H1 (cell line): ENCODE results near the gene MROH7. TPM values are rescaled to one million over a fixed set of nuclear protein-coding genes. Genes with fewer than 3 reads are reported as not detected.

Experiments
- CTCF ChIA-PET: fragments of 300-600 bp; sonication (Branson Sonifier 250); formaldehyde crosslinking; loops from one replicate; lab custom pipeline; 2021; ENCODE audit not compliant: partially characterized antibody; lab: Charles Lee
- POLR2A ChIA-PET: fragments of 300-600 bp; sonication (Branson Sonifier 250); formaldehyde crosslinking; loops from one replicate; lab custom pipeline; 2021; ENCODE audit warnings: inconsistent platforms; ENCODE audit not compliant: partially characterized antibody; lab: Charles Lee
- DNase-seq, 2 experiments: peaks; one replicate each; pipeline versions ENCODE4 v3.0.0 to v3.0.0-alpha.2; 2010 to 2022; ENCODE audit warnings: low spot score in 2 of 2, low read depth in 1 of 2, mixed read lengths in 1 of 2
- FAIRE-seq: peaks from 2 replicates; lab custom pipeline; 2011; peaks lifted over from hg19 to GRCh38; lab: Jason Lieb, UNC
- H2AFZ ChIP-seq: 2 replicates; pipeline ENCODE4 v1.8.1; 2012; ENCODE audit warnings: low read length, inconsistent platforms
- H2AK5ac ChIP-seq: 2 replicates; pipeline ENCODE4 v1.6.1; 2013; ENCODE audit warnings: low read depth, low read length
- H2BK120ac ChIP-seq: replicated peaks from 2 replicates; pipeline ENCODE3; 2013; ENCODE audit warnings: low read depth, low read length, inconsistent platforms
- H2BK12ac ChIP-seq: 2 replicates; pipeline ENCODE4 v1.6.1; 2013; ENCODE audit warnings: low read depth, low read length
- H2BK15ac ChIP-seq: 2 replicates; pipeline ENCODE4 v1.6.1; 2013; ENCODE audit warnings: low read length
- H2BK20ac ChIP-seq: 2 replicates; pipeline ENCODE4 v1.6.1; 2013; ENCODE audit warnings: low read length
- H2BK5ac ChIP-seq: 2 replicates; pipeline ENCODE4 v1.6.1; 2013; ENCODE audit warnings: low read depth, low read length
- H3K14ac ChIP-seq: 2 replicates; pipeline ENCODE4 v1.6.1; 2013; ENCODE audit warnings: inconsistent platforms; ENCODE audit not compliant: insufficient read length
- H3K18ac ChIP-seq: 2 replicates; pipeline ENCODE4 v1.6.1; 2013; ENCODE audit warnings: low read length; ENCODE audit errors: extremely low read depth
- H3K23ac ChIP-seq: 2 replicates; pipeline ENCODE4 v1.6.1; 2013; ENCODE audit warnings: inconsistent platforms; ENCODE audit not compliant: insufficient read length
- H3K23me2 ChIP-seq: 2 replicates; pipeline ENCODE4 v1.6.1; 2013; ENCODE audit warnings: low read depth, low read length
- H3K27ac ChIP-seq: 2 replicates; pipeline ENCODE4 v1.6.1; 2011; ENCODE audit warnings: low read depth, low read length, inconsistent platforms
- H3K27me3 ChIP-seq, 4 experiments: replicated peaks in 1 of 4; 1 replicate in 1 of 4; 2 replicates in 3 of 4; pipeline versions ENCODE4 v1.6.1 to v1.8.1; 2011 to 2013; ENCODE audit warnings: low read length in 3 of 4, mild to moderate bottlenecking in 3 of 4, inconsistent platforms in 2 of 4, mixed read lengths in 2 of 4, moderate library complexity in 1 of 4; ENCODE audit not compliant: control insufficient read depth in 3 of 4, insufficient read depth in 3 of 4; ENCODE audit errors: extremely low read depth in 1 of 4
- H3K36me3 ChIP-seq, 4 experiments: 2 replicates each; pipeline versions ENCODE4 v1.6.1 to v1.8.1; 2011 to 2013; ENCODE audit warnings: mild to moderate bottlenecking in 4 of 4, low read length in 3 of 4, moderate library complexity in 2 of 4, control low read depth in 1 of 4, inconsistent platforms in 1 of 4; ENCODE audit not compliant: insufficient read depth in 4 of 4, control insufficient read depth in 2 of 4
- H3K4ac ChIP-seq: replicated peaks from 2 replicates; pipeline ENCODE3; 2013; ENCODE audit warnings: low read length, low read depth, mixed read lengths, inconsistent platforms; ENCODE audit not compliant: insufficient read length
- H3K4me1 ChIP-seq, 4 experiments: replicated peaks in 1 of 4; 1 replicate in 1 of 4; 2 replicates in 3 of 4; pipeline versions ENCODE4 v1.6.1 to v1.8.1; 2011 to 2013; ENCODE audit warnings: low read length in 3 of 4, inconsistent platforms in 2 of 4, mixed read lengths in 1 of 4; ENCODE audit not compliant: insufficient read depth in 4 of 4, control insufficient read depth in 3 of 4
- H3K4me2 ChIP-seq, 2 experiments: 2 replicates each; pipeline versions ENCODE4 v1.6.1 to v1.8.1; 2011 to 2013; ENCODE audit warnings: low read depth in 2 of 2, low read length in 2 of 2, control low read depth in 1 of 2, inconsistent platforms in 1 of 2, mild to moderate bottlenecking in 1 of 2; ENCODE audit not compliant: insufficient read depth in 1 of 2
- H3K4me3 ChIP-seq, 4 experiments: fragments of 200-600, 300-600 bp in 1 of 4; sonication (generic), shearing (Covaris generic), sonication (Bioruptor Twin) in 1 of 4; 2 replicates each; pipeline versions ENCODE4 v1.5.1 to v1.8.1; 2011 to 2016; ENCODE audit warnings: low read length in 4 of 4, low read depth in 3 of 4, control low read depth in 2 of 4, inconsistent platforms in 2 of 4, mild to moderate bottlenecking in 2 of 4, mixed read lengths in 1 of 4, moderate library complexity in 1 of 4; ENCODE audit not compliant: insufficient read depth in 2 of 4; ENCODE audit errors: extremely low read depth in 1 of 4
- H3K56ac ChIP-seq: replicated peaks from 2 replicates; pipeline ENCODE3; 2013; ENCODE audit warnings: low read depth, mild to moderate bottlenecking, mixed read lengths, low read length, inconsistent platforms; ENCODE audit not compliant: insufficient read length
- H3K79me1 ChIP-seq: 2 replicates; pipeline ENCODE4 v1.6.1; 2013; ENCODE audit warnings: low read depth, low read length, control low read depth
- H3K79me2 ChIP-seq, 2 experiments: 2 replicates each; pipeline versions ENCODE4 v1.6.1 to v1.8.1; 2012 to 2013; ENCODE audit warnings: low read length in 2 of 2, mild to moderate bottlenecking in 2 of 2, inconsistent platforms in 1 of 2; ENCODE audit not compliant: insufficient read depth in 2 of 2, control insufficient read depth in 1 of 2
- H3K9ac ChIP-seq, 4 experiments: replicated peaks in 1 of 4; 1 replicate in 1 of 4; 2 replicates in 3 of 4; pipeline versions ENCODE4 v1.6.1 to v1.8.1; 2011 to 2013; ENCODE audit warnings: low read depth in 3 of 4, low read length in 3 of 4, control low read depth in 2 of 4, mild to moderate bottlenecking in 2 of 4, moderate library complexity in 2 of 4, inconsistent platforms in 1 of 4; ENCODE audit errors: extremely low read depth in 1 of 4
- H3K9me3 ChIP-seq, 2 experiments: 2 replicates each; pipeline versions ENCODE4 v1.6.1 to v1.8.1; 2012 to 2013; ENCODE audit warnings: mild to moderate bottlenecking in 2 of 2, moderate library complexity in 2 of 2, control low read depth in 1 of 2, inconsistent platforms in 1 of 2, low read depth in 1 of 2, low read length in 1 of 2, mixed read lengths in 1 of 2; ENCODE audit not compliant: insufficient read depth in 2 of 2
- H4K20me1 ChIP-seq, 2 experiments: replicated peaks in 1 of 2; 2 replicates each; pipeline versions ENCODE3 to v1.8.1; 2011 to 2013; ENCODE audit warnings: inconsistent platforms in 2 of 2, low read length in 2 of 2, mild to moderate bottlenecking in 1 of 2; ENCODE audit not compliant: insufficient read depth in 2 of 2, control insufficient read depth in 1 of 2
- H4K5ac ChIP-seq: 2 replicates; pipeline ENCODE4 v1.6.1; 2013; ENCODE audit warnings: low read length, low read depth, mixed read lengths, inconsistent platforms; ENCODE audit not compliant: insufficient read length
- H4K8ac ChIP-seq: 2 replicates; pipeline ENCODE4 v1.8.0; 2013; ENCODE audit warnings: mild to moderate bottlenecking, moderate library complexity, low read length, inconsistent platforms; ENCODE audit not compliant: insufficient read depth; ENCODE audit errors: extremely low read depth
- H4K91ac ChIP-seq: replicated peaks from 2 replicates; pipeline ENCODE3; 2013; ENCODE audit warnings: low read length, mixed read lengths, inconsistent platforms; ENCODE audit not compliant: insufficient read length
- HDAC6 ChIP-seq: IDR thresholded peaks from one replicate; pipeline ENCODE4 v1.7.1; 2012; ENCODE audit warnings: low read depth, mild to moderate bottlenecking, inconsistent platforms, low read length, moderate library complexity
- SIN3A ChIP-seq, 2 experiments: IDR thresholded peaks in 1 of 2; conservative IDR thresholded peaks in 1 of 2; 2 replicates each; pipeline ENCODE4 v1.6.1; 2011 to 2012; ENCODE audit warnings: low read length in 2 of 2, improper control_type of control experiment in 1 of 2, low read depth in 1 of 2, mild to moderate bottlenecking in 1 of 2
- WGBS, 2 experiments: shearing (Covaris generic) in 1 of 2; methylation state at CpG; one replicate each; pipeline versions ENCODE4 v1.1.6 to v1.1.7; 2013 to 2015; ENCODE audit warnings: low lambda C conversion rate in 2 of 2, mixed read lengths in 2 of 2, inconsistent platforms in 1 of 2, low coverage in 1 of 2, missing lambda C conversion rate in 1 of 2; ENCODE audit not compliant: insufficient replicate concordance in 2 of 2, insufficient coverage in 1 of 2, insufficient read length in 1 of 2; ENCODE audit errors: extremely low coverage in 1 of 2, missing lambda C conversion rate in 1 of 2; 5-methylcytosine and 5-hydroxymethylcytosine counted together
- polyA plus RNA-seq, 7 experiments: library from polyadenylated mRNA; depleted of rRNA in 3 of 7; stranded (reverse) in 5 of 7; unstranded in 2 of 7; fragments of >200 nt in 5 of 7; fragments of 200-250 nt in 2 of 7; gene quantifications; 1 replicate in 5 of 7; 2 replicates in 1 of 7; 4 replicates in 1 of 7; pipeline versions ENCODE4 v1.2.1 to v1.2.3, GENCODE V29; 2011 to 2013; ENCODE audit warnings: missing spikeins in 2 of 7, mixed read lengths in 2 of 7
- total RNA-seq: library from RNA; stranded (reverse); fragmentation: NEBNext Ultra II Directional; extraction: Animal tissue kit (Norgen Biotek cat#: 25700); gene quantifications from 2 replicates; pipeline ENCODE4 v1.2.1, GENCODE V29; 2021

Gene MROH7
- total and polyA plus RNA-seq, 2 of the 8 experiments (the other 6 are each of a cell fraction or from before 2014, with no cell fraction given), result 0.07 to 0.20 TPM

GRCh38 chr1:54705153-54705552 is 63.6 kb downstream of the MROH7 start:
- CTCF ChIA-PET, result interaction anchor here (1.0 to 1.8 kb wide), 7 partner anchors 10 to 104 kb away, joined by 3 to 5 read pairs (median 3); partner anchors contain the start of genes TTC22 and TTC4
- no peaks in the 10 kb centered on the region for H3K79me2 ChIP-seq
- no peak for DNase-seq

More at GRCh38 chr1:54705153-54705552, 63.6 kb downstream of the MROH7 start:
- no peak overlapping the region for H2BK20ac ChIP-seq
- no peak overlapping the region for H2BK120ac ChIP-seq
- no peaks in the 10 kb centered on the region for H3K79me1 ChIP-seq
- no peak overlapping the region for H2AK5ac ChIP-seq
- H3K4ac ChIP-seq, result no peak overlapping the region
- H3K18ac ChIP-seq, result no peak overlapping the region
- H4K5ac ChIP-seq, result no peak overlapping the region
- H2BK15ac ChIP-seq, result no peak overlapping the region
- H3K23me2 ChIP-seq, result no peaks in the 10 kb centered on the region
- no peaks in the 10 kb centered on the region for H4K20me1 ChIP-seq
- WGBS, 2 experiments, result 82% methylated on average over 2 of the region's 2 CpGs; no CpG with 5 or more reads in 1 of the 2 experiments
- no peak overlapping the region for H2BK12ac ChIP-seq
- no peak overlapping the region for H4K8ac ChIP-seq
- no peak overlapping the region for H3K56ac ChIP-seq
- no peak overlapping the region for H4K91ac ChIP-seq
- no peaks in the 10 kb centered on the region for H3K4me1 ChIP-seq
- H3K23ac ChIP-seq, result no peak overlapping the region
- no peak overlapping the region for H3K27ac ChIP-seq
- H3K36me3 ChIP-seq, result no peaks in the 10 kb centered on the region
- H3K27me3 ChIP-seq, result peaks cover 0 to 11% (median 4%) of the 10 kb centered on the region in 4 experiments; a peak in 3 of 7 replicates
- H2AFZ ChIP-seq, result no peak overlapping the region
- no peaks in the 10 kb centered on the region for H3K9me3 ChIP-seq
- H3K14ac ChIP-seq, result no peak overlapping the region
- POLR2A ChIA-PET, result interaction anchor here (1.2 to 1.8 kb wide), 2 partner anchors 10 to 11 kb away, joined by 3 to 6 read pairs; partner anchors contain the start of gene TTC4
- H3K4me2 ChIP-seq, result no peak overlapping the region
- 0 out of 4 replicates have a peak, but pooled peaks of 1 of the 2 experiments have one; percentile 82 for TF ChIP-seq SIN3A (conservative IDR thresholded peaks at IDR 0.05 in 1 of 2, IDR thresholded peaks at IDR 0.05 in 1 of 2; ENCODE audit: low read depth in 1 of 2, low read length in 2 of 2)
- TF ChIP-seq HDAC6, result no peak
- no peak overlapping the region for H2BK5ac ChIP-seq
- H3K4me3 ChIP-seq, result no peak overlapping the region
- FAIRE-seq, result no peak
- H3K9ac ChIP-seq, result no peak overlapping the region
